Breast epithelium (tissue), 4 donors: Measurements from ENCODE around the gene HIPK3. TPM values are rescaled to one million over a fixed set of nuclear protein-coding genes. Genes with fewer than 3 reads are reported as not detected.

ENCODE experiments used
- DNase-seq, 2 donors: peaks; one replicate each; pipeline ENCODE4 v3.0.0-alpha.2; 2019; ENCODE audit warnings: low spot score in 2 of 2
- H3K27ac ChIP-seq, 2 donors: fragments of 200-600 bp; sonication (generic) in 1 of 2; one replicate each; pipeline ENCODE4 v1.5.1; 2016 to 2019; ENCODE audit warnings: mild to moderate bottlenecking in 1 of 2
- H3K27me3 ChIP-seq, 2 donors: fragments of 200-600 bp; sonication (generic) in 1 of 2; one replicate each; pipeline versions ENCODE4 v1.5.1 to v1.6.0; 2017 to 2019; ENCODE audit warnings: control low read depth in 1 of 2, mild to moderate bottlenecking in 1 of 2
- H3K36me3 ChIP-seq: fragments of 200-600 bp; one replicate; pipeline ENCODE4 v1.5.1; 2019
- H3K4me1 ChIP-seq, 2 donors: fragments of 200-600 bp; sonication (generic); one replicate each; pipeline ENCODE4 v1.5.1; 2016 to 2019; ENCODE audit warnings: control low read depth in 1 of 2
- H3K4me3 ChIP-seq, 3 donors: fragments of 200-600 bp; sonication (generic); 1 replicate in 2 of 3; 2 replicates in 1 of 3; pipeline ENCODE4 v1.5.1; 2016 to 2019; ENCODE audit warnings: mild to moderate bottlenecking in 3 of 3, moderate library complexity in 2 of 3
- H3K9me3 ChIP-seq, 2 donors: fragments of 200-600 bp; sonication (generic) in 1 of 2; one replicate each; pipeline ENCODE4 v1.5.1; 2016 to 2019; ENCODE audit warnings: control low read depth in 1 of 2
- CTCF ChIP-seq, 3 donors: fragments of 450-650 bp; IDR thresholded peaks; one replicate each; pipeline ENCODE4 v1.5.1; 2016 to 2017; ENCODE audit warnings: antibody characterized with exemption in 3 of 3, mild to moderate bottlenecking in 3 of 3, moderate library complexity in 3 of 3
- POLR2A ChIP-seq: fragments of 450-650 bp; IDR thresholded peaks from one replicate; pipeline ENCODE4 v1.6.1; 2016; ENCODE audit warnings: antibody characterized with exemption, mild to moderate bottlenecking, moderate library complexity
- POLR2AphosphoS5 ChIP-seq, 3 donors: sonication (generic); formaldehyde crosslinking; IDR thresholded peaks; one replicate each; pipeline ENCODE4 v1.6.1; 2017; ENCODE audit warnings: antibody characterized with exemption in 3 of 3
- intact Hi-C: fragments of 100-400 bp; cut with DNase I; formaldehyde crosslinking; loops from one replicate; pipeline ENCODE4 v1.15.1; 2023; ENCODE audit warnings: low total_unique reads
- total RNA-seq, 3 donors: library from RNA; depleted of rRNA; stranded (reverse); fragments of >200 nt; gene quantifications; one replicate each; pipeline ENCODE4 v1.1.0, GENCODE V29; 2016

The HIPK3 gene
- total RNA-seq, 3 donors from 2014 or later = 200 to 223 (median 202) TPM

GRCh38 chr11:33320814-33321330, 63.7 kb downstream of the HIPK3 start:
- Histone ChIP-seq H3K4me1 (no peaks in the 10 kb centered on the region), H3K27ac (no peak overlapping the region), H3K9me3 (no peaks in the 10 kb centered on the region), H3K36me3 (no peaks in the 10 kb centered on the region), H3K27me3 (no peaks in the 10 kb centered on the region), H3K4me3 (no peak overlapping the region)
- DNase-seq = no peak
- TF ChIP-seq POLR2AphosphoS5 (IDR thresholded peaks at IDR 0.05) = no peak
- no peak for TF ChIP-seq CTCF (IDR thresholded peaks at IDR 0.05)
- TF ChIP-seq POLR2A = no peak
- intact Hi-C loops = loop anchor here (10.0 kb wide), 1 partner anchor 156 kb away; the partner anchor contains the start of gene CSTF3

- Histone ChIP-seq H3K4me3 (no peak overlapping the region), H3K36me3 (no peaks in the 10 kb centered on the region), H3K4me1 (no peaks in the 10 kb centered on the region), H3K9me3 (no peaks in the 10 kb centered on the region), H3K27ac (no peak overlapping the region), H3K27me3 (no peaks in the 10 kb centered on the region)
- TF ChIP-seq POLR2AphosphoS5 (IDR thresholded peaks at IDR 0.05) (no peak), POLR2A (no peak), CTCF (IDR thresholded peaks at IDR 0.05) (no peak)
- DNase-seq = no peak
- intact Hi-C loops = loop anchor here (10.0 kb wide), 1 partner anchor 157 kb away; the partner anchor contains the start of gene CSTF3
These were observed 64.2 kb downstream of the HIPK3 start for GRCh38 chr11:33321422-33321821.

GRCh38 chr11:33323421-33323820, 66.2 kb downstream of the HIPK3 start:
- Histone ChIP-seq H3K27ac (no peak overlapping the region), H3K36me3 (no peaks in the 10 kb centered on the region), H3K4me3 (no peak overlapping the region), H3K9me3 (no peaks in the 10 kb centered on the region), H3K27me3 (no peaks in the 10 kb centered on the region), H3K4me1 (no peaks in the 10 kb centered on the region)
- TF ChIP-seq CTCF (IDR thresholded peaks at IDR 0.05) (no peak), POLR2A (no peak), POLR2AphosphoS5 (IDR thresholded peaks at IDR 0.05) (no peak)
- intact Hi-C loops = loop anchor here (10.0 kb wide), 1 partner anchor 159 kb away; the partner anchor contains the start of gene CSTF3
- DNase-seq = no peak

DNA sequence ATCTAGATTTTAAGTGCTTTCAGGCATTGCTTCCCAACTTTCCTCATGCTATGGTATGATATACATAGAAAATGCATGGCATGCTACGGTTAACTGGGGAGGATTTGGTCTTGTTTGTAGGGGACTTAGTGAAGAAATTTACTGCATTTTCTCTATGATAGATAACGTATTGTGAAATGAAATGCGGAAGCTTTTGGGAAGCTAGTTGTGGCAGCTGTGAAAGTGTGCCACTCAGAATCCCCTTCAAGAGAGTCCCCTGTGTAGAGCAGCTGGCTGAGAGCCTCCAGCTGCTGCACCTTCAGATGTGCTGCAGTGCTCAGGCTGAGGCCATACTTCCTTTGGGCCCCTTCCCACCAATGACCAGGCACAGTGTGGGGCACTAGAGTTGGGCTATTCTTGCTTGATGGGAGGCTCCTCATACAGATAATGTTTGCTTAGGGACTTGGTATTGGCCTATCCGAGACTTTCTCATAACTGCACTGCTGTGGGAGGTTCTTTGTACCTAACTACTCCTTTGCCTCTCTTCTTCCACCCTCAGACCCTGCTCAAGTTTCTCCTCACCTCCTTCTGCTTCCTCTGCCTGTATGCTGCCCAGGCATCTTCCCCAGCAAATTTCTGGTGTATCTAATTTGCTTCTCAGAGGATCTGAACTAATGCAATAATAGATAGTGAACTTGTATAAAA, 67.3 kb downstream of the HIPK3 start:
- Histone ChIP-seq H3K9me3 (no peaks in the 10 kb centered on the region), H3K4me1 (no peaks in the 10 kb centered on the region), H3K27me3 (no peaks in the 10 kb centered on the region), H3K4me3 (no peak overlapping the region), H3K36me3 (no peaks in the 10 kb centered on the region), H3K27ac (no peak overlapping the region)
- no peak for DNase-seq
- TF ChIP-seq POLR2A (no peak), CTCF (IDR thresholded peaks at IDR 0.05) (no peak), POLR2AphosphoS5 (IDR thresholded peaks at IDR 0.05) (no peak)
- intact Hi-C loops = loop anchor here (10.0 kb wide), 1 partner anchor 160 kb away; the partner anchor contains the start of gene CSTF3

- intact Hi-C loops = loop anchor here (10.0 kb wide), 1 partner anchor 161 kb away; the partner anchor contains the start of gene CSTF3
- Histone ChIP-seq H3K4me1 (no peaks in the 10 kb centered on the region), H3K36me3 (no peaks in the 10 kb centered on the region), H3K27me3 (no peaks in the 10 kb centered on the region), H3K27ac (no peak overlapping the region), H3K9me3 (no peaks in the 10 kb centered on the region), H3K4me3 (no peak overlapping the region)
- DNase-seq = no peak
- TF ChIP-seq POLR2AphosphoS5 (IDR thresholded peaks at IDR 0.05) (no peak), POLR2A (no peak), CTCF (IDR thresholded peaks at IDR 0.05) (no peak)
These were observed 68.3 kb downstream of the HIPK3 start for GRCh38 chr11:33325451-33325850.
